NCI-H2196 (cell line): Measurements from ENCODE around the gene JAKMIP2.
A peak's percentile ranks its signal among the peaks of the same experiment; 100 is the strongest.
"Not testable (repeated sequence)": the region's sequence is repeated elsewhere in the genome, so short reads cannot be mapped to it uniquely, and the experiment has no call there.

ENCODE experiments used
- DNase-seq: peaks from one replicate; lab custom pipeline; 2025; ENCODE audit not compliant: unreplicated experiment; lab: John Stamatoyannopoulos, UW

JAKMIP2 gene

GRCh38 chr5:147564124-147564486 lies 218.4 kb downstream of the JAKMIP2 start:
- DNase-seq: no peak

GRCh38 chr5:147563466-147564123 lies 218.9 kb downstream of the JAKMIP2 start:
- DNase-seq: no peak

- no peak for DNase-seq
Observed at GRCh38 chr5:147561435-147561834, 221.1 kb downstream of the JAKMIP2 start.

GRCh38 chr5:147560718-147561331 lies 221.7 kb downstream of the JAKMIP2 start:
- DNase-seq: peak; percentile 31

GRCh38 chr5:147559749-147560148 lies 222.8 kb downstream of the JAKMIP2 start:
- peak; percentile 23 for DNase-seq

- DNase-seq: peak; percentile 79
Observed at GRCh38 chr5:147558826-147559225, 223.7 kb downstream of the JAKMIP2 start.

- no peak for DNase-seq
Observed at GRCh38 chr5:147557876-147558745, 224.4 kb downstream of the JAKMIP2 start.

GRCh38 chr5:147555176-147555575 lies 227.4 kb downstream of the JAKMIP2 start:
- DNase-seq: no peak

- DNase-seq: peak; percentile 50
Observed at GRCh38 chr5:147554261-147554817, 228.2 kb downstream of the JAKMIP2 start.

- not testable (repeated sequence) for DNase-seq
Observed at GRCh38 chr5:147553817-147554216, 228.7 kb downstream of the JAKMIP2 start.

- no peak for DNase-seq
Observed at GRCh38 chr5:147552897-147553296, 229.6 kb downstream of the JAKMIP2 start.

- no peak for DNase-seq
Observed at GRCh38 chr5:147551677-147552076, 230.9 kb downstream of the JAKMIP2 start.

GRCh38 chr5:147547730-147548129 lies 234.8 kb downstream of the JAKMIP2 start:
- no peak for DNase-seq

GRCh38 chr5:147544556-147544955 lies 238.0 kb downstream of the JAKMIP2 start:
- DNase-seq: no peak

GRCh38 chr5:147539053-147539452 lies 243.5 kb downstream of the JAKMIP2 start:
- DNase-seq: no peak

- no peak for DNase-seq
Observed at GRCh38 chr5:147538236-147538635, 244.3 kb downstream of the JAKMIP2 start.
